ENCODE measurements around the gene POLR2J.

Gene POLR2J

GRCh38 chr7:102436118-102436517 lies 42.6 kb downstream of the POLR2J start:
- DNase-seq (ENCODE audit: low read depth): no peak

- no peak for DNase-seq (ENCODE audit: low read depth)
Measured at GRCh38 chr7:102434039-102434486, 44.7 kb downstream of the POLR2J start.

DNA sequence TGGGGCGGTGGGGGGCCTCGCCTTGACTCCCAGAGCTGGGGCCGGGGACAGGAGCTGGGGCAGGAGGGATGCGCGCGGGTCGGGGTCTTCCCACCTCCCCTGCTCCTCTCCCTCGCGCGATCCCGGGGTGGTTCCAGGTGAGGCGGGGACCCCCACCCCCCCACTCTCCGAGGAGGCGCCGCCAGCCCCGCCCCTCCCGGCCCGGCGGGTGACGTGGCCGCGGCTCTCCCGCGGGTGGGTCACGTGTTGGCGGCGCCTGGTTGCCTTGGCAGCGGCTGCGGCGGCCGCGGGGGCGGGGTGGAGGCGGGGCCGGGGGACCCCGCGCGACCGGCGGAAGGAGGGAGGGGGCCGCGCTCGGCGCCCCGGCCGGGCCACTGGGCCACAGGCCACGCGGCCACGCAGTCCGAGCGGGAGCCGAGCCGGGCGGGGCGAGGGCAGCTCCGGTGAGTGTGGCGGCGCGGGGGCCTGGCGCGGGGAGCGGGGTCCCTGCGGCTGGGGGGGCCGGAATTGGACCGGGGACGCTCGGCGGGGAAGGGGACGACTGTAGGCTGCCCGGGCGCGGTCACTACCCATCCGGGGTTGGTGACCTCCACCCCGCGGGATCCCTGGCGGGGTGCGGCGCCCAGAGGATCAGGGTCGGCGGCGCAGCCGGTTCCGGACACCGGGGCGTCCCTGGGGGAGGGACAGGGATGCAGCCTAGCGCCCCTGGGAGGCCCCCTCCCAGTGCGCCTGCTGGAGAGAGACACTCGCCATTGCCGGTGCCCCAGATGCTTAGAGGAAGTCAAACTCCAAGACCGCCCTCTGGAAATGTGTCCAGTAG lies 45.3 kb downstream of the POLR2J start, which contains the start of gene ORAI2:
TSS of gene ORAI2 (plus strand) at position 357 of the 820 bp plus-strand sequence. CDS start 5,382 bp downstream, outside the sequence.
- peak; percentile 84 for DNase-seq (ENCODE audit: low read depth)

DNA sequence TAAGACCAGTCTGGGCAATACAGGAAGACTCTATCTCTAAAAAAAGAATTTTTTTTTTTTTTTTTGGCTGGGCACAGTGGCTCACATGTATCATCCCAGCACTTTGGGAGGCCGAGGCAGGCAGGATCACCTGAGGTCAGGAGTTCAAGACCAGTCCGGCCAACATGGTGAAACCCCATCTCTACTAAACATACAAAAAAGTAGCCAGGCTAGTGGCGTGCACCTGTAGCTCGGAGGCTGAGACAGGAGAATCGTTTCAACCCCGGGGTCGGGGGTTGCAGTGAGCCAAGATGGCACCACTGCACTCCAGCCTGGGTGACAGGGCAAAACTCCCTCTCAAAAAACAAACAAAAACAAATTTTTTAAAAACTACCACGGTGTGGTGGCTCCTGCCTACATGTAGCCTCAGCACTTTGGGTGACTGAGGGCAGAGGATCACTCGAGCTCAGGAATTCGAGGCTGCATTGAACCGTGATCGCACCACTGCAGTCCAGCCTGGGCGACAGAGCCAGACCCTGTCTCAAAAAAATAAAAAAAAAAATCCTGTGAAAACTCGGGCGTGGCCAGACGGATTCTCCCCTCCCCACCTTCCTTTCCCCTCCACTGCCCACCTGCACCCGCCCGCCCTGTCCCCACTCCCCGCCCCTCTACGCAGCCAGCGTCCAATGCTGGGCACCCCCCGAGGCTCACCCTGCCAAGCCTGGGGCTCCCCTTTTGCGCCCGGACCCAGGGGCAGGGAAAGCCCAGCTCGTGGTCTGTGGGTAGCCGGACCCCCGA lies 46.1 kb downstream of the POLR2J start:
- DNase-seq (ENCODE audit: low read depth): no peak

GRCh38 chr7:102431617-102432298 lies 47.0 kb downstream of the POLR2J start:
- peak; percentile 47 for DNase-seq (ENCODE audit: low read depth)

- no peak for DNase-seq (ENCODE audit: low read depth)
Measured at GRCh38 chr7:102429141-102429899, 49.4 kb downstream of the POLR2J start.

DNA sequence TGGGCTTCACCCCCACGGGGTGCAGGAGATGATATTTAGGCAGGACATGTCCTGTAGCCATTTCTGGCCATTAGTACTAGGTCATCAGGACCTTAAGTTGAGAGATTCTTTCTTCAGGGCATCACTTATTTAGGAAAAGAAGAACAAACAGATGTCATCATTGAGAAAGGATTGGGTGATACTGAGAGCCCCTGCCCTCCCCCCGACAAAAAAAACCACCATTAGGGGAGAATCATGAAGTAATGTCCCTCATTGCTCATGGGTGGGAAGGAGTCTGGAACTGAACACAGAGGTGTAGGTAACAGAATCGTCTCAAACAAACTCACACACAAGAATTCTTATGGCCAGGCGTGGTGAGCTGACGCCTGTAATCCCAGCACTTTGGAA lies 51.7 kb downstream of the POLR2J start:
- no peak for DNase-seq (ENCODE audit: low read depth)

DNA sequence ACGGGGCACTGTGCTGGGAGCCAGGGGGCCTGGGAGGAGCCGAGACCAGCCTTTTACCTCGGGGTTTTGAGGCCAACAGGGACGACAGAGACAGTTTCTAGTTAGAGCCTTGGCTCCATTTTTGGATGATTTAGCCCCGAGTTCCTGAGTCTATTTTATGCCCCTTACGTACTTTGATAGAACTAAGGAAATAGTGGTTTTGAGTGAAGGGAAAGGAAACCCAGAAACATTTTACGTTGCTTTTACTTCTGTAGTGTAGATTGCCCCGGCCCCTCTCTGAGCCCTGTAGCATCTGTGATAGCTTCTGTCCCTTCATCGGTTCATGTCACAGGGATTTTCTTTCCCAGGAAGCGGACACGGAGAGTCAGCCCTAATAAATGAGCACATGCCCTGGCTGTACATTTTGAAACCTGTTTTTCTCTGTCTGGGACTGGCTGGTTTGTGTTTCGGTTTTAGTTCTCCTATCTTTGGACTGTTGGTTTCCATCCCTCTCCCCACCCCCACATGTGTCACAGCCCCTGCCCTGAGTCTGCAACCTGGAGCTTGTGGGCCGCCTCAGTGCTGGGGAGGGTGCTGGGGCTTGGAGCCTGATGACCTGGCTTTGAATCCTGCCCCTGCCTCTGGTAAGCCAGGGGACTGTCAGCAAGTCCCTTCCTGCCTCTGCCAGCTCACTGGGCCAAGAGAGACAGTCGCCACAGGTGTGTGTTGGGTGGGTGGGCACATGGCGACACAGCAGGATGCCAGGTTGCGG lies 52.3 kb downstream of the POLR2J start:
- DNase-seq (ENCODE audit: low read depth): peak; percentile 79

DNA sequence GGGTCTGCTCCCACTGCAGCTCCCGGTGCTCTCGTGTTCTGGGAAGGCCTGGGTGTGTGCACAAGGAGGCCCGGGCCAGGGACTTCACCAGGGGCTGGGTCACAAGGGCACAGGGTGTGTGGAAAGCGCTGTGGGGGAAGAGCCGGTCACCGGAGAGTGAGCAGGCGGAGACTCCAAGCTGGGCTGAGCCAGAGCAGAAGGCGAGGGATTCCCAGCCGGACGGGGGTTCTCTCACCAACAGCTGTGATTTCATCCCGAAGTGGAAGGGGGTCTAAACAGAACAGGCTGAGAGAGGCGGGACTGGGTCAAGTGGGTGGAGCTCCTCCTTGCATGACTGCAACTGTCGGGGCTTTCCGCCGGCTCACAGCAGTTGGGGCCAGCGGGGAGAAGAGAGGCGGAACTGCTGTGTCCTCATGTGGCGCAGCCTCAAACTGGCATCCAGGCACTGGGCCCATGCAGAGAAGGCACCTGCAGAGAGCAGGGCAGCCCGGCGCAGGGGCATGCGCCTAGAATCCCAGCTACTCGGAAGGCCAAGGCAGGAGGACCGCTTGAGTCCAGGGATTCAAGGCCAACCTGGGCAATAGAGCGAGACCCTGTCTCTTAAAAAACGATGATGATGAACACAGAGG lies 53.0 kb downstream of the POLR2J start:
- peak; percentile 76 for DNase-seq (ENCODE audit: low read depth)

DNA sequence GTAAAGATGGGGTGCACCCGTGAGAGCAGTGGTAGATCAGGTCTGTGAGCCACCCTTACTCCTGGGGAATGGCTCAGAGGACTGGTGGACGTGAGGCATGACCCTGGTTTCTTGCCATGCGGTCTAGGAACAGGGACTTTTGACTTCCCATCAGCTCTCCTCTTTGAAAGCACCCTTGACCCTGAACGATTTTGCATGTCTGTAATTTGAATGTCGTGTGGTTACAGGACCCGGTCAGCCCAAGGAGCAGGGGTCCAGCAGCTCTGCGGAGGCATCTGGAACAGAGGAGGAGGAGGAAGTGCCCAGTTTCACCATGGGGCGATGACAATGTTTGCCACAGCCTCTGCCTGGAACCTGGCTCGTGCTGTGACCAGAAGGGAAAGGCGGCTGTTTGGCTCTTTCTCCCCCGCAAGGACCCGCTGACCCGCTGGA lies 53.9 kb downstream of the POLR2J start:
- DNase-seq (ENCODE audit: low read depth): no peak

DNA sequence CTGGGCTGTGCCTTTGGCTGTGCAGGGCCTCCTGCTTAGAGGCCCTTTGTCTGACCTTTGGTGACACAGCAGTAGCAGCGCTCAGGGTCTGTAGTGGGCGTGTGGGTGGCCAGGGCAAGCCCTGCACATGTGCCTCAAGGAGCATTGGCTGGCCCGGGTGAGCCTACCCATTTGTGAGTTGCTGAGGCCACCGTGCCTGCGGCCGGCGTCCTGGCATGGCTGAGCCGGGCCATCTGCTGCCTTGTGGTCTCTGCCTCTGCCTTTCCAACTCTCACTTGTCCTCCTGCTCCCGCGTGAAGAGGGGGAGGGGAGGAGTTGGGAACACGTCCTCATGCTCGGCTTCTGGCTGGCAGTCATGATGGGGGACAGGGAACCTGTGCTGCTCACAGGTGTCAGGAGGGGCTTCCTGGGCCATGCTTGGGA lies 54.6 kb downstream of the POLR2J start:
- no peak for DNase-seq (ENCODE audit: low read depth)
